WTC11 (cell line): ENCODE data around the gene FANCI. TPM values are rescaled to one million over a fixed set of nuclear protein-coding genes. Genes with fewer than 3 reads are reported as not detected.

ENCODE experiments used
- ATAC-seq: fragments of 200-7000 bp; cut with Tn5 transposase; 2 replicates; pipeline ENCODE4 v1.10.0; 2021; ENCODE audit warnings: mild to moderate bottlenecking, moderate library complexity
- CTCF ChIA-PET: fragments of 300-600 bp; sonication (Branson Sonifier 250); formaldehyde crosslinking; loops from one replicate; lab custom pipeline; 2021; ENCODE audit warnings: antibody characterized with exemption; lab: Charles Lee
- POLR2A ChIA-PET: fragments of 350-600 bp; sonication (Branson Sonifier 250); formaldehyde crosslinking; loops from one replicate; lab custom pipeline; 2021; ENCODE audit warnings: antibody characterized with exemption; lab: Charles Lee
- DNase-seq: peaks from one replicate; pipeline ENCODE4 v3.0.0; 2021; ENCODE audit warnings: low spot score
- H3K27ac Mint-ChIP-seq: 2 replicates; pipeline ENCODE4 v1.8.0; 2021; ENCODE audit warnings: mixed read lengths
- H3K27me3 Mint-ChIP-seq: 2 replicates; pipeline ENCODE4 v1.8.0; 2021; ENCODE audit warnings: low read depth, mild to moderate bottlenecking, moderate library complexity, mixed read lengths
- H3K36me3 Mint-ChIP-seq: 2 replicates; pipeline ENCODE4 v1.8.0; 2021; ENCODE audit warnings: mixed read lengths
- H3K4me1 Mint-ChIP-seq: 2 replicates; pipeline ENCODE4 v1.8.0; 2022; ENCODE audit warnings: mixed read lengths
- H3K4me3 Mint-ChIP-seq: 2 replicates; pipeline ENCODE4 v1.8.0; 2021; ENCODE audit warnings: mild to moderate bottlenecking, moderate library complexity, mixed read lengths
- H3K9me3 Mint-ChIP-seq: 2 replicates; pipeline ENCODE4 v1.8.0; 2021; ENCODE audit warnings: mixed read lengths
- AR ChIP-seq: fragments of 250-450 bp; sonication (Bioruptor Pico); IDR thresholded peaks from 2 replicates; pipeline ENCODE4 v1.9.0; 2021; ENCODE audit warnings: mild to moderate bottlenecking
- ATF3 ChIP-seq: sonication (generic); formaldehyde crosslinking; conservative IDR thresholded peaks from 2 replicates; pipeline ENCODE4 v1.8.1; 2022; ENCODE audit warnings: mild to moderate bottlenecking, missing genetic modification reagents
- EMX1 ChIP-seq: fragments of 250-450 bp; sonication (Bioruptor Pico); IDR thresholded peaks from 2 replicates; pipeline ENCODE4 v1.8.0; 2021; ENCODE audit warnings: mild to moderate bottlenecking
- ESRRA ChIP-seq: sonication (generic); formaldehyde crosslinking; IDR thresholded peaks from 2 replicates; pipeline ENCODE4 v1.8.1; 2022; ENCODE audit warnings: mild to moderate bottlenecking, missing genetic modification reagents, borderline replicate concordance
- FOXJ3 ChIP-seq: sonication (generic); formaldehyde crosslinking; IDR thresholded peaks from 2 replicates; pipeline ENCODE4 v1.9.0; 2021; ENCODE audit warnings: missing genetic modification reagents, mild to moderate bottlenecking, borderline replicate concordance
- FOXK1 ChIP-seq: sonication (generic); formaldehyde crosslinking; IDR thresholded peaks from 2 replicates; pipeline ENCODE4 v1.8.0; 2022; ENCODE audit warnings: mild to moderate bottlenecking, moderate library complexity, missing genetic modification reagents
- GRHL2 ChIP-seq: fragments of 250-450 bp; sonication (Bioruptor Pico); IDR thresholded peaks from 2 replicates; pipeline ENCODE4 v1.8.0; 2022; ENCODE audit warnings: mild to moderate bottlenecking, moderate library complexity; ENCODE audit not compliant: insufficient replicate concordance, severe bottlenecking
- IRF2 ChIP-seq: sonication (generic); formaldehyde crosslinking; IDR thresholded peaks from 2 replicates; pipeline ENCODE4 v1.8.0; 2022; ENCODE audit warnings: low read depth, missing genetic modification reagents, borderline replicate concordance
- JAZF1 ChIP-seq: fragments of 250-450 bp; sonication (Bioruptor Pico); IDR thresholded peaks from 2 replicates; pipeline ENCODE4 v1.9.0; 2021; ENCODE audit warnings: moderate library complexity, mild to moderate bottlenecking, inconsistent platforms
- NFE2L1 ChIP-seq: sonication (generic); formaldehyde crosslinking; IDR thresholded peaks from 2 replicates; pipeline ENCODE4 v1.8.1; 2023; ENCODE audit warnings: missing genetic modification reagents
- NR2C2 ChIP-seq: sonication (generic); formaldehyde crosslinking; IDR thresholded peaks from 2 replicates; pipeline ENCODE4 v1.8.0; 2022; ENCODE audit warnings: mild to moderate bottlenecking, missing genetic modification reagents
- OVOL2 ChIP-seq: fragments of 250-450 bp; sonication (Bioruptor Pico); IDR thresholded peaks from 2 replicates; pipeline ENCODE4 v1.9.0; 2021; ENCODE audit warnings: mild to moderate bottlenecking, borderline replicate concordance
- STAT6 ChIP-seq: sonication (generic); formaldehyde crosslinking; conservative IDR thresholded peaks from 2 replicates; pipeline ENCODE4 v1.8.1; 2023; ENCODE audit warnings: mild to moderate bottlenecking, low read depth, missing genetic modification reagents, moderate library complexity
- ZNF396 ChIP-seq: fragments of 250-450 bp; sonication (Bioruptor Pico); IDR thresholded peaks from 2 replicates; pipeline ENCODE4 v1.8.0; 2021; ENCODE audit warnings: mild to moderate bottlenecking, moderate library complexity, borderline replicate concordance
- ZNF532 ChIP-seq: fragments of 250-450 bp; sonication (Bioruptor Pico); IDR thresholded peaks from 2 replicates; pipeline ENCODE4 v1.9.0; 2021; ENCODE audit warnings: mild to moderate bottlenecking, borderline replicate concordance
- total RNA-seq: library from RNA; stranded (reverse); gene quantifications from 3 replicates; pipeline ENCODE4 v1.2.3, GENCODE V29; 2021

The FANCI gene
- total RNA-seq, 1 experiment from 2014 or later, result 108 TPM

GRCh38 chr15:89345248-89345647 is 101.5 kb downstream of the FANCI start:
- Mint-ChIP-seq H3K9me3 (no peaks in the 10 kb centered on the region), H3K27me3 (peaks cover 2% of the 10 kb centered on the region; the same call in 1 of the 2 replicates), H3K36me3 (no peaks in the 10 kb centered on the region), H3K27ac (peak overlapping the region; percentile 53; the same call in 1 of the 2 replicates), H3K4me1 (peaks cover 5% of the 10 kb centered on the region; the same call in 1 of the 2 replicates), H3K4me3 (no peak overlapping the region)
- ATAC-seq, result no peak
- no peak for DNase-seq
- TF ChIP-seq ZNF532 (CRISPR knock-in tag) (no peak), ZNF396 (CRISPR knock-in tag) (no peak), JAZF1 (CRISPR knock-in tag) (no peak), IRF2 (CRISPR knock-in tag) (no peak), FOXJ3 (CRISPR knock-in tag) (no peak), NR2C2 (no peak), FOXK1 (CRISPR knock-in tag) (no peak), OVOL2 (CRISPR knock-in tag) (no peak), GRHL2 (CRISPR knock-in tag) (no peak), ESRRA (CRISPR knock-in tag) (no peak), ATF3 (CRISPR knock-in tag) (no peak), EMX1 (CRISPR knock-in tag) (no peak), AR (CRISPR knock-in tag) (no peak), STAT6 (CRISPR knock-in tag) (no peak), NFE2L1 (no peak)
- ChIA-PET POLR2A (interaction anchor here (0.6 kb wide), 1 partner anchor 222 kb away, joined by 3 read pairs; no protein-coding TSS in a partner anchor), CTCF (interaction anchor here (1.7 to 9.6 kb wide), 2 partner anchors 10 to 12 kb away, joined by 4 to 121 read pairs; no protein-coding TSS in a partner anchor)
